Measurements from ENCODE around the gene JDP2.

Gene JDP2

GRCh38 chr14:75497191-75497590 is 69.4 kb downstream of the JDP2 start:
- no peak overlapping the region for H3K4me3 ChIP-seq (ENCODE audit: low read depth, low read length)
- H3K9ac ChIP-seq (ENCODE audit: low read depth, low read length), result no peak overlapping the region
- H3K27me3 ChIP-seq (ENCODE audit: control insufficient read depth, insufficient read depth, low read length), result no peaks in the 10 kb centered on the region
- no peaks in the 10 kb centered on the region for H3K9me3 ChIP-seq (ENCODE audit: control insufficient read depth, insufficient read depth, low read length)
- no peaks in the 10 kb centered on the region for H3K36me3 ChIP-seq (ENCODE audit: control insufficient read depth, insufficient read depth, low read length)
- H3K4me1 ChIP-seq (ENCODE audit: control insufficient read depth, insufficient read depth, low read length), result no peaks in the 10 kb centered on the region
- no peak overlapping the region for H3K27ac ChIP-seq (ENCODE audit: low read depth, low read length)

- Histone ChIP-seq H3K27ac (ENCODE audit: low read depth, low read length) (no peak overlapping the region), H3K36me3 (ENCODE audit: control insufficient read depth, insufficient read depth, low read length) (no peaks in the 10 kb centered on the region), H3K9ac (ENCODE audit: low read depth, low read length) (no peak overlapping the region), H3K9me3 (ENCODE audit: control insufficient read depth, insufficient read depth, low read length) (no peaks in the 10 kb centered on the region), H3K27me3 (ENCODE audit: control insufficient read depth, insufficient read depth, low read length) (no peaks in the 10 kb centered on the region), H3K4me1 (ENCODE audit: control insufficient read depth, insufficient read depth, low read length) (no peaks in the 10 kb centered on the region), H3K4me3 (ENCODE audit: low read depth, low read length) (no peak overlapping the region)
Measured at GRCh38 chr14:75497701-75498100, 69.9 kb downstream of the JDP2 start.

DNA sequence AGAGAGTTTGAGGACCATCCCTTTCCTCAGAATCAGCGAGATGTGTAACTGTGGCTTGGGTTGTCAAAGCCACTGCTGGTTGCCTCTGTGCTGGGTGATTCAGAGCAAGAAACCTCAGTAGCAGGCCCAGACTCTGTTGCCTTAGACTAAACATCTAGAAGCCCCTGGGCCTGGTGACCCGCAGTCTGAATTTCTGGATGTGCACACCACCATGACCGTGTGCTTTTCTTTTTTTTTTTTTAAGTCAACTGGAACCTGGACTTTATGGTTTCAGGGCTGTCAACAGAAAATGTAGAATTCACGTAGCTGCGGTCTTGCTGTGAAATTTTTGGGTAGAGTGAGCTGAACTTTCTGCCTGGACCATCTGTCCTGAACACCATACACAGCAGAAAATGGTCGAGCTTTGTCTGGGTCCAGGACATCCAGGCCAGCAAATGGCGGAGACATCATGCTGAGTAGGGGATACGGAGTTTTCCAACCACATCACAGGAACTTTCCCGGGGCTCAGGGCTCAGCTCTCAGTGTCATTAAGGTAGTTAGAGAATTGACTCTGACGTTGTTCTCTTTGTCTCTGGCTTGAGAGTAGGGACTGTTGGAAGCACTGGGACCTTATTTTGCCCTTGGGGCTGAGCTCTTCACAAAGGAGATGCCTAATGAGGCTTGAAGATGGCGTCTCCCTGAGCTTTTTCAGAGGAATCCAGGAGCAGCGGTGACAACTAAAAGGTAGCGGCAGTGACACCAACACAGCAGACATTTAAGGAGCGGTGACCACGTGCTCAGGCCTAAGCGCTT is 71.5 kb downstream of the JDP2 start:
- Histone ChIP-seq H3K36me3 (ENCODE audit: control insufficient read depth, insufficient read depth, low read length) (no peaks in the 10 kb centered on the region), H3K9me3 (ENCODE audit: control insufficient read depth, insufficient read depth, low read length) (no peaks in the 10 kb centered on the region), H3K4me1 (ENCODE audit: control insufficient read depth, insufficient read depth, low read length) (no peaks in the 10 kb centered on the region), H3K9ac (ENCODE audit: low read depth, low read length) (no peak overlapping the region), H3K27ac (ENCODE audit: low read depth, low read length) (no peak overlapping the region), H3K27me3 (ENCODE audit: control insufficient read depth, insufficient read depth, low read length) (no peaks in the 10 kb centered on the region), H3K4me3 (ENCODE audit: low read depth, low read length) (no peak overlapping the region)

DNA sequence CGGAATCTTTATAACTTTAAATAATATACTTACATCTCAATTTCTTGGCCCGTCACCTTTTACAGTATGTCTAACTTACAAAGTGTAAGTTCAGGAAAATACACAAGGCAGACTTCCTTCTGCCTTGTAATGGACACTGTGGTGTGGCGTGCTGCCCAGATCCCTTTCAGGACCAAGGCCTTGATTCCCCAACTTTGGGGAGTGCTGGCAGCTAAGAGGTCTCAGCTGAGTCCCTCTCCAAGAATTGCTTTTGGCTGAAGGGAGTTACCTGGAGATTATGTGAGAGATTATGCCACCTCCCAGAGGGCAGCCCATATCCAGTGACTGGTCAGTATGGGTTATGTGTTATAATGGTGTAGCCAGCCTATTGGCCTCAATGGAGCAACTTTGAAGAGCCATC is 73.3 kb downstream of the JDP2 start:
- Histone ChIP-seq H3K36me3 (ENCODE audit: control insufficient read depth, insufficient read depth, low read length) (no peaks in the 10 kb centered on the region), H3K9me3 (ENCODE audit: control insufficient read depth, insufficient read depth, low read length) (no peaks in the 10 kb centered on the region), H3K9ac (ENCODE audit: low read depth, low read length) (no peak overlapping the region), H3K27me3 (ENCODE audit: control insufficient read depth, insufficient read depth, low read length) (no peaks in the 10 kb centered on the region), H3K27ac (ENCODE audit: low read depth, low read length) (no peak overlapping the region), H3K4me1 (ENCODE audit: control insufficient read depth, insufficient read depth, low read length) (no peaks in the 10 kb centered on the region), H3K4me3 (ENCODE audit: low read depth, low read length) (no peak overlapping the region)

DNA sequence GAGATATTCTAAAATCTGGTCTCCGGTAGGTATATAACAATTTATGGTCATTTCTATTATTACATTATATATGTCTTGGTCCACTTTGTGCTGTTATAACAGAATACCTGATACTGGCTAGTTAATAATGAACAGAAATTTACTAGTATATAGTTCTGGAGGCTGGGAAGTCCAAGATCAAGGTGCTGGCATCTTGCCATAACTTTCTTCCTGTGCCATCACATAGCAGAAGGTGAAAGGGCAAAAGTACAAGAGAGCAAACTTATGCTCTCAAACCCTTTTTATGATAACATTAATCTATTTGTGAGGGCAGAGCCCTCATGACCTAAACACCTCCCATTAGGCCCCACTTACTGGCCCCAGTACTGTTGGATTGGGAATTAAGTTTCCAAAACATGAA is 76.6 kb downstream of the JDP2 start:
- no peak overlapping the region for H3K4me3 ChIP-seq (ENCODE audit: low read depth, low read length)
- no peak overlapping the region for H3K9ac ChIP-seq (ENCODE audit: low read depth, low read length)
- no peaks in the 10 kb centered on the region for H3K9me3 ChIP-seq (ENCODE audit: control insufficient read depth, insufficient read depth, low read length)
- no peaks in the 10 kb centered on the region for H3K27me3 ChIP-seq (ENCODE audit: control insufficient read depth, insufficient read depth, low read length)
- H3K36me3 ChIP-seq (ENCODE audit: control insufficient read depth, insufficient read depth, low read length), result no peaks in the 10 kb centered on the region
- H3K27ac ChIP-seq (ENCODE audit: low read depth, low read length), result no peak overlapping the region
- H3K4me1 ChIP-seq (ENCODE audit: control insufficient read depth, insufficient read depth, low read length), result no peaks in the 10 kb centered on the region

DNA sequence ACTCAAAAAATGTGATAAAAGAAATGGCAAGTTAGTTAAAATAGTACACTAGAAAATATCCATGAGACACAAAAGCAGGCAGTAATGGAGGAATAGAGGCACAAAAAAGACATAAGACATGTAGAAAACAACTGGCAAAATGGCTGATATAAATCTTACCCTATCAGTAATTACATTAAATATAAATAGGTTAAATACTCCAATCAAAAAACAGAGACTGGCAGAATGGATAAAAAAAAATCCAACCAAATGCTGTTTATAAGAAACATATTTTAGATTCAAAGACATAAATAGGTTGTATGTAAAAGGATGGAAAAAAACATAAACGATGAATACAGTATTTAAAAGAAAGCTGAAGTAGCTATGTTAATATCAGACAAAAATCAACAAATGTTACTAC is 79.1 kb downstream of the JDP2 start:
- no peaks in the 10 kb centered on the region for H3K4me1 ChIP-seq (ENCODE audit: control insufficient read depth, insufficient read depth, low read length)
- no peak overlapping the region for H3K4me3 ChIP-seq (ENCODE audit: low read depth, low read length)
- H3K27ac ChIP-seq (ENCODE audit: low read depth, low read length), result no peak overlapping the region
- H3K27me3 ChIP-seq (ENCODE audit: control insufficient read depth, insufficient read depth, low read length), result no peaks in the 10 kb centered on the region
- H3K9me3 ChIP-seq (ENCODE audit: control insufficient read depth, insufficient read depth, low read length), result no peaks in the 10 kb centered on the region
- no peaks in the 10 kb centered on the region for H3K36me3 ChIP-seq (ENCODE audit: control insufficient read depth, insufficient read depth, low read length)
- no peak overlapping the region for H3K9ac ChIP-seq (ENCODE audit: low read depth, low read length)

GRCh38 chr14:75510547-75510946 is 82.7 kb downstream of the JDP2 start:
- H3K4me3 ChIP-seq (ENCODE audit: low read depth, low read length), result no peak overlapping the region
- H3K27ac ChIP-seq (ENCODE audit: low read depth, low read length), result no peak overlapping the region
- no peaks in the 10 kb centered on the region for H3K9me3 ChIP-seq (ENCODE audit: control insufficient read depth, insufficient read depth, low read length)
- no peaks in the 10 kb centered on the region for H3K36me3 ChIP-seq (ENCODE audit: control insufficient read depth, insufficient read depth, low read length)
- no peaks in the 10 kb centered on the region for H3K27me3 ChIP-seq (ENCODE audit: control insufficient read depth, insufficient read depth, low read length)
- peaks cover 6% of the 10 kb centered on the region for H3K4me1 ChIP-seq (ENCODE audit: control insufficient read depth, insufficient read depth, low read length)
- no peak overlapping the region for H3K9ac ChIP-seq (ENCODE audit: low read depth, low read length)

GRCh38 chr14:75511201-75511600 is 83.4 kb downstream of the JDP2 start:
- peaks cover 10% of the 10 kb centered on the region for H3K4me1 ChIP-seq (ENCODE audit: control insufficient read depth, insufficient read depth, low read length)
- no peak overlapping the region for H3K9ac ChIP-seq (ENCODE audit: low read depth, low read length)
- no peak overlapping the region for H3K27ac ChIP-seq (ENCODE audit: low read depth, low read length)
- no peaks in the 10 kb centered on the region for H3K27me3 ChIP-seq (ENCODE audit: control insufficient read depth, insufficient read depth, low read length)
- H3K36me3 ChIP-seq (ENCODE audit: control insufficient read depth, insufficient read depth, low read length), result no peaks in the 10 kb centered on the region
- H3K4me3 ChIP-seq (ENCODE audit: low read depth, low read length), result no peak overlapping the region
- no peaks in the 10 kb centered on the region for H3K9me3 ChIP-seq (ENCODE audit: control insufficient read depth, insufficient read depth, low read length)

GRCh38 chr14:75513911-75514672 is 86.3 kb downstream of the JDP2 start:
- Histone ChIP-seq H3K36me3 (ENCODE audit: control insufficient read depth, insufficient read depth, low read length) (no peaks in the 10 kb centered on the region), H3K27me3 (ENCODE audit: control insufficient read depth, insufficient read depth, low read length) (no peaks in the 10 kb centered on the region), H3K9me3 (ENCODE audit: control insufficient read depth, insufficient read depth, low read length) (no peaks in the 10 kb centered on the region), H3K4me1 (ENCODE audit: control insufficient read depth, insufficient read depth, low read length) (peaks cover 10% of the 10 kb centered on the region), H3K9ac (ENCODE audit: low read depth, low read length) (no peak overlapping the region), H3K4me3 (ENCODE audit: low read depth, low read length) (no peak overlapping the region), H3K27ac (ENCODE audit: low read depth, low read length) (no peak overlapping the region)

GRCh38 chr14:75514673-75515628 is 87.1 kb downstream of the JDP2 start:
- no peak overlapping the region for H3K27ac ChIP-seq (ENCODE audit: low read depth, low read length)

More at GRCh38 chr14:75514673-75515628, 87.1 kb downstream of the JDP2 start:
- H3K4me3 ChIP-seq (ENCODE audit: low read depth, low read length), result no peak overlapping the region
- peaks cover 10% of the 10 kb centered on the region for H3K4me1 ChIP-seq (ENCODE audit: control insufficient read depth, insufficient read depth, low read length)
- no peaks in the 10 kb centered on the region for H3K27me3 ChIP-seq (ENCODE audit: control insufficient read depth, insufficient read depth, low read length)
- H3K9me3 ChIP-seq (ENCODE audit: control insufficient read depth, insufficient read depth, low read length), result no peaks in the 10 kb centered on the region
- no peaks in the 10 kb centered on the region for H3K36me3 ChIP-seq (ENCODE audit: control insufficient read depth, insufficient read depth, low read length)
- no peak overlapping the region for H3K9ac ChIP-seq (ENCODE audit: low read depth, low read length)
